Stimulated activated CD8-positive, alpha-beta memory T cell treated with anti-CD3 and anti-CD28 coated beads, Interleukin-12 subunit alpha, Interleukin-12 subunit beta, amount 100 ng/mL, for 1 hour (primary cell): ENCODE data around the gene CST6.

Experiments
- DNase-seq: peaks from one replicate; pipeline ENCODE4 v3.0.0-alpha.2; 2020; ENCODE audit warnings: low read depth

CST6 gene

DNA sequence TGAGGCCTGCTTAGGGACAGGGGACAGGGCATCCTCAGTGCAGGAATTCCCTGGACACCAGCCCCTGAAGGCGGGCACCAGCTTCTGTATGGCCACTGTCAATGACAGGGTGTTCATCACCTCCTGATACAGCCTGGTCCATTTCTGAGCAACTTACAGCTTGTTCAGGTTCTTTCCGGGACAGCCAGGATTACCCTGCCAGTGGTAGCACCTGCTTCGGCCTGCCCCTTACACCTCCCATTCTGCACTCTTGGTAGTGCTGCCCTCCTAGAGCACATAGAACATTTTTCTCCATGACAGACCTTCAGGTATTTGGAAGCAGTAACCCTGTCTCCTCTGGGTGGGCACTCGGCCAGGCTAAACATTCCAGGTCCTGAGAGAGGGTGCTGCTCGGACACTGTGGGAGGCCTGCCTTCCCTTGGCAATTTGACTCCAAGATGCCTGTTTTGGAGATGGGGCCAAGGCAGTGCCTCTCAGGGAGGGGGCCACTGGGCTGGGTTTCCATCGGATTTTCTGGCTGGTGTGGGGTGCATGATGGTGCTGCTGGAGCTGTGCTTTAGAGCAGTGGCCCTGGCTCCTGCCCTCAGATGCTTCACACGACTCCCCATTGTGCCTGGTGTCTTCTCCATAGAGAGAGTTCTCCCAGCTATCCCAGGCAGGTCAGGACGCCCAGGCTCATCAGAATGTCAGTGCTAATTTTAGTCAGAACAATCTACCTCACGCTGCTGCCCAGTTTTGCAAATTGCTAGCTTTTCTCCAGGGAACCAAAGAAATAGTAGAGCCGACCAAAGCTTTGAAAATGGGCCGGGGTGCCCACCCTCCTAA is 35.9 kb downstream of the CST6 start:
- no peak for DNase-seq

DNA sequence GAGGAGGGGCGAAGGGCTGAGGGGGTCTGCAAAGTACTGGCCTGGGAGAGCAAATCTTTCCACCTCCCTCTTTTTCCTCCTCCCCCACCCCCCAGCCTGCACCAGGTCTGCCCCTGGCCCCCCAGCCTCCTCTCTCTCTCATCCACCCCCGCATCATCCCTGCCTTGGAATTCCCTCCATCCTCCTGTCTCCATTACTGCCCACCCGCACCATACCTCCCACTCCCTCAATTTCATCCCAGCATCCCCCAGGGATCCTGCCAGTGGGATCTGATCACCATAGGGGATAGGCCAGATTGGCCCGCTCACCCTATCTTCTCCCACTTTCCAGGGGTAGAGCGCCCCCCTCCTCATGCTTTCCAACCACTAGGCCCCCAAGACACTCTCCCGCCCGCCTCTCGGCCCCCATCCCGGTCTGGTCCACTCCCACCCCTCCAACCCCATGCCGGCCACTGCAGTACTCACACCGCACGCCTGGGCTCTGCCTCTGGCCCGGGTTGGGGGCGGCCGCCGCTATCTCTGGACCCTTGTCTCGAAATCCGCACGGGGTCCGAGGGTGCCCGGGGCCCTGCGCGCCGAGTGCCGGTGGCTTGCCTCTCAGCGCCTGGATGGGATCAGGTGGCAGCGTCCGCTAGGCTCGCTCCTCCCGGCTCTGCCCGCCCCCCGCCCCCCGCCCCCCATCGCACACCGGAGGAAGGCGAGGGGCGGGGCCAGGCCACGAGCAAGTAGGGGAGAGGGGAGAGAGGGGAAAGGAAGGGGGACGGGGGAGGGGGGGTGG is 36.9 kb downstream of the CST6 start, which contains the start of gene GAL3ST3:
Gene GAL3ST3 (minus strand): TSS at position 615 of the 777 bp plus-strand sequence. CDS start 3,746 bp downstream, outside the sequence.
- DNase-seq: no peak

DNA sequence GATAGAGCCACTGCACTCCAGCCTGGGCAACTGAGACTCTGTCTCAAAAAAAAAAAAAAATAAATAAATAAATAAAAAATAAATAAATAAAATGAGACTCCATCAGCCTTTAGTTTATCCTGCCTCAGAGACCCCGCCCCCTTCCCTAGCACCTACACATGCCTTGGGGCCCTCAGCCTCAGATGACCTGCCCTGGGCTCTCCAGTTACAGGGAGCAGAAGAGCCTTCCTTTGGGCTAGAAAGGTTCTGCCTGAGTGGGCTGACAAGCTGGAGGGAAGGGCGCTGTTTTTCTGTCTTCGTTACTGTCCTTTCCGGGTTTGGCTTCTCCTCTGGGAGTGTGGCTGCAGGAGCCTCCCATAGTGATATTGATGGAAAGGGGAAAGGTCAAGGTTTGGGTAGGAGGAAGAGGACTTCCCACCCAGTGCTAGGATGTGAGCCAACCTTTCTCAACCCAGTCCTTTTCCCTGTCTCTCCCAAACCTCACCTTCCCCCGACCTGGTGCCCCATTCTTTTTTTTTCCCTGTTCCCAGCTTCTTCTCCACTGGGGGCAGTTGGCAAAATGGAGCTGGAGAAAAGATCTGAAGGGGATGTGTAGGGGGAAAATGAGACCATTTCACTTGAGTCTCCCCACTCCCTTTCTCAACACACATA is 38.9 kb downstream of the CST6 start:
- no peak for DNase-seq

DNA sequence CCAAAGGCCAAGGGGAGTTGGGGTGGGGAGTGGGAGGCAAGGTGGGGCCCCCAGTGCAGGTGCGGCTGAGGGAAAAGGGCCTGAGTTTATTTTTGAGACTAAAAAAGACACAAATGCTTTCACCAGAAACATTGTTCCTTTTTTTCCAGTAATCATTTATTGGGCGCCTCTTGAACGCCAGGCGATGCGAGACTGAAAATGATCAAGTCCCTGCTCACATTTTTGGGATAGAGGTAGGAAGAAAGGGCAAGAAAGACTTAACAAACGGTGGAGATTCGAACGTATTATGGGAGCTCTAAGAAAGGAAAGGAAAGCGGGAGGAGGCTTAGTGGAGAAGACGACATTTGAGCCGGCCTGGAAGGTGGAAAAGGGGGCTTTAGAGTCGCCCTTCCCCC is 39.6 kb downstream of the CST6 start:
- DNase-seq: no peak

DNA sequence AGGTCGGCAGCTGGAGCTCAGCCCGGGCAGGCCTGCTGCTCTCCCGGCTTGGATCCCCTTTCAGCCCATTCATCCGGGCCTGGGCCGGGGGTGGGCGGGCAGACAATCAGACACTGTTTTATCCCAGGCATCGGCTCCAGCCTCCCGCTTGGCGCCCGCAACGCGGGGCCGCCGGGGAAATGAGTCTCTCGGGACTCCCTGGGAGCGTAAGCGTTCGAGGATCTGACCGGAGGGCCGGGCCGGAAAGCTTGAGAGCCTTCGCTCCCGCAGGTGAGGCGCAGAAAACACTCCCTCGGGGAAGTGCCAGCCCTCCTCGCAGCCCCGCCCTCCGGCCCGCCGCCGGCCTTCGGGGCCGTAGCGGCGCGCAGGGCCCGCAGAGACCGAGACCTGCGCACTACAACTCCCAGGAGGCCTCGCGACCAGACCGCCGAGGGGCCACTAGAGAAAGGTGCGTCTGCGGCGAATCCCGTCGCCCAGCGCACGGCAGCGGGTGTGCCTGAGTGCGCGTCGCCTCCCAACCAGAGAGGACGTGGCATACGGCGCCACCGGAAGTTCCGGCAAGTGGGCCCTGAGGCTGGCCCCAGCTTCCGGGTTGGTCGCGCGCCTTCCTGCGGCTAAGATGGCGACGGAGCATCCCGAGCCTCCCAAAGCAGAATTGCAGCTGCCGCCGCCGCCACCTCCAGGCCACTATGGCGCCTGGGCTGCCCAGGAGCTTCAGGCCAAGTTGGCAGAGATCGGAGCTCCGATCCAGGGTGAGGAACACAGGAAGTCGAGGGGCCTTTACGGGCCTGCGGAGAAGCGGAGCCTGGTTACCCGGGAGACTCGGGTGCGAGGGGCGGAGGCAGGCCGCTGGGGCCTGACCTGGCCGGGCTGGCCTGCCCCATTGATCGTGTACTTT is 40.2 kb downstream of the CST6 start, which contains the start of gene SF3B2:
Gene SF3B2 (plus strand): TSS at position 599 of the 898 bp plus-strand sequence. CDS start 21 bp downstream, at position 620.
- DNase-seq: peak; percentile 93

DNA sequence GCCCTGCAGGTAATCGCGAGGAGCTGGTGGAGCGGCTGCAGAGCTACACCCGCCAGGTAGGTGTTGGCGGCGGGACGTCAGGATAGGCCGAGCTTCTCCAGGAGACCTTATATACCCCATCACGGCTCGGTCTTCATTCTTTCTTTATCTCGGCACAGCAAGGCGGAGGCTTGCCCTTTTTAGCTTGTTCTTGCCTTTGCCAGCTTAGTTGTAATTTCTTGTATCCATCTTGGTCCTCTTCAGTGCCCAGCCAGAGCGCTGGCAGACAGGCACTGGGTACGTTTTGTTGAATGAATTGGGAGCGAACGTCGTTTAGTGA is 40.8 kb downstream of the CST6 start:
- DNase-seq: no peak

DNA sequence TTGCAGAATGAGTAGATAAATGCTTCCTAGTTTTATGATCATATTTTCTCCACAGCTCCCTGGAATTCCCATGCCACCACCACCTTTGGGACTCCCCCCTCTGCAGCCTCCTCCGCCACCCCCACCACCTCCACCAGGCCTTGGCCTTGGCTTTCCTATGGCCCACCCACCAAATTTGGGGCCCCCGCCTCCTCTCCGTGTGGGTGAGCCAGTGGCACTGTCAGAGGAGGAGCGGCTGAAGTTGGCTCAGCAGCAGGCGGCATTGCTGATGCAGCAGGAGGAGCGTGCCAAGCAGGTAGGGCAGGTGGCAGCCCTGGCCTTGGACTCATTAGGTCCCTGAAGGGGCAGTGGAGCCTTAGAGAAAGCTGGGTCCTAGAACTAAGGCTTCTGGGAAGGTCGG is 43.2 kb downstream of the CST6 start:
- DNase-seq: no peak

DNA sequence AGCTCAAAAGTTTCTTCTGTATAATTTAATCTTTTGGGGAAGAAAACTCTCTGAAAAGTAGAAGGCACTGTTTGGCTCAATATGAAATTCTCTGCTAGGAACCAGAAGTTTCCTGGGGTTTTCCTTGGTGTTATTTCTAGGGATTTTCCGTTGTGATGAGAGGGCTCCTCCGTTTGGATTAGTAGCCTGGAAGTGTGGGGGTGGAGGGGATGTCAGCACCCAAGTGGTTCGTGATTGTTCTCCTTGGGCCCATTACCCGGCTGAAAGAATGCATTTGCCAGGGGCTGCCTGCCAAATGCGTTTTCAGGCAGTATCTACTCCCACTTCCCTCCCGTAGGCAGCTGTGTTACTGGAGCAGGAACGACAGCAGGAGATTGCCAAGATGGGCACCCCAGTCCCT is 44.7 kb downstream of the CST6 start:
- DNase-seq: no peak

DNA sequence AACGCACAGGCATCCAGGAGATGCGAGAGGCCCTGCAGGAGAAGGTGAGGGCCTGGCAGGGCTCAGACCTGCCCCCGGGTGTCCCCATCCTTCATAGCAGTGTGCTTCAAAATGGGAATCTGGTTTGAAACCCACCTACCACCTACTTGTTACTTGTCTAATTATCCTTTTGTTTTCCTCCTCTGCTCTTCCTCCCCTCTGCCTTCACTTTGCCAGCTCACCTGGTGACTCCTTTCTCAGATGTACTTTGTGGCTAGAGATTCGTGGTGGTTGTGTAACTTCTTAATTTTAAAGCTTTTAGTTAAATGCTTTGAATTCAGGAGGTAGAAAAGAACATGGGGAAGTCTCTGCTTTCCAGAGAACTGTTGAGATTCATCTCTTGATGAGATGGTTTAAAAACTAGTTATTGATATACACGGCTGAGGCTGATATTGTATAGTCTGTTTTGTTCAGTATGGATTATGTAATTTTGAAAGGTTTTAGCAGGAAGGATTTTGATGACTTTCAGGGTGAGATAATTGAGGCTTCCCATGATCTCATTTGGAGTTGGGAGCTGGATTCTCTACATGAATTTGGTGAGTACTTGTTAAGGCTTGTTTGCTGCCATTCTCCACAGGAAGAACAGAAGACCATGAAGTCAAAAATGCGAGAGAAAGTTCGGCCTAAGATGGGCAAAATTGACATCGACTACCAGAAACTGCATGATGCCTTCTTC is 48.3 kb downstream of the CST6 start:
- DNase-seq: no peak

DNA sequence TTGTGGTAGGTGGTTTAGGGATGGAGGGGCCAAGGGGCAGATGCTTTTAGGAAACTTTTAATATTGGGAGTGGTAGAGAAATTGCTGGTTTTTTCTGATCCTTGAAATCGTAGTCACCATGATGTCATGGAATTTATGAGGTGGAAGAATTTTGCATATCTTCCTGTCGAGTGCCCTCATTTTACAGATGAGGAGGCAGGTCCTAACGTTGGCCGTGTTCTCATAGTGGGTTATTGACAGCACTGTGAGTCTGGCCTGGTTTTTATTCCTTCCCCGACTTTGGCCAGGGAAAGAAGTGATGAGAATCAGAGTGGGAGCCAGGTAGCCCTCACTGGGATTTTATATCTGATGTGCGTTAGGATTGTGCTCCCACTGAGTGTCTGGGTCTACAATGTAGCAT is 49.5 kb downstream of the CST6 start:
- DNase-seq: no peak

DNA sequence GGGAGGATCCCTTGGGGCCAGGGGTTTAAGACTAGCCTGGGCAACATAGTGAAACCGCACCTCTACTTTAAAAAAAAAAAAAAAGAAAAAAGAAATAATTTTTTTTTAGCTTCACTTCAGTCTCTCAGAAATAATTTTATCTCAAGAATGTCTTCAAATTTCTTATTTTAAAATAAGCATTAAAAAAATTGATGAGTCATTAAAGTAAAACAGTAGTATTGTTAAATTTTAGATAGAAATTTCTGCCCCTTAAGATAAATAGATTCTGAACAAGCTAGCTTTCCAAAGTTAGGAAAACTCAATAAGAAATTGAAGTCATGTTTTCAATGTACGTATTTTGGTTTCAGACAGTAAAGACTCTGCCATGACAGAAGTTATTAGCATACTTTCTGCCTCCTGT is 50.6 kb downstream of the CST6 start:
- no peak for DNase-seq
